CD4-positive, alpha-beta T cell treated with Interleukin-21 for 1 hour (primary cell): ENCODE data around the gene NPRL2.

Experiments used
- DNase-seq: peaks from one replicate; pipeline ENCODE4 v3.0.0-alpha.2; 2020

NPRL2 gene

DNA sequence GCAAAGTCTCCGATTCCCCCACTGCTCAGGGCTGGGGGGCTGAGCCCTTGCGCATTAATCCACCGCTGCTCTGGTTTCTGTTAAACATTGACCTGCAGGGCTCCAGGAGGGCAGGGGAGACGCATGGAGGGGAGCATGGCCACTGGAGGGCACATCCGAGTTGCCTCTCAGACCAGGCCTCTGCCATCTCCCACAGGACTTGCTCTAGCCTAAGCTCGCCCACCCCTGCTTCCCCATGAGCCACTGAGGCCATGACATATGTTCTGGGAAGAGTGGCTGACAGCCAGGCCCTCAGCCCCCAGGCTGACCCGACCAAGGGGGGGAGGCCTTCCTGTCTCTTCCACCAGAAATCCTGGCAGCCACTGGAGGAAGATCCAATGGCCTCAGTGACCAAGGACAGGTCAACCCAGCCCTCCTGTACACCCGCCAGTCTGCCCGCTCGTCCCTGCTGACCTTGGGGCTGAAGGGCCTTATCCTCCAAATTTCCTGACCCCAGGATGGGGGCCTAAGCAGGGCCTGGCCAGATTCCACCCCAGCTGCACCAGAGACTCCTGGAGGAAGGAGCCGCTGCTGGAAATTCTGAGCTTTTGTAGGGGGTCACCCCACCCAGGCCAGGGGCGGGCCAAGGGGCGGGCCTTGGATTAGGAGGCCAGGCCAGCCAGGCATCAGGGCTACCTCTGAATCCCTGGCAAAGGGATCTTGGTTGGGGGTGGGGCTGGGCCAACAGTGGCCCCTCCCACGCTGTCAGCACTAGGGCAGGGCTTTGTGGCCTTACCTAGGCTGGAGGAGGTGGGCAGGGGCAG, 47.4 kb downstream of the NPRL2 start, which contains the start of gene HYAL1:
Gene HYAL1, minus strand, starts transcription at position 562 of the 803 bp plus-strand sequence. CDS start 618 bp downstream, outside the sequence.
- DNase-seq = no peak

DNA sequence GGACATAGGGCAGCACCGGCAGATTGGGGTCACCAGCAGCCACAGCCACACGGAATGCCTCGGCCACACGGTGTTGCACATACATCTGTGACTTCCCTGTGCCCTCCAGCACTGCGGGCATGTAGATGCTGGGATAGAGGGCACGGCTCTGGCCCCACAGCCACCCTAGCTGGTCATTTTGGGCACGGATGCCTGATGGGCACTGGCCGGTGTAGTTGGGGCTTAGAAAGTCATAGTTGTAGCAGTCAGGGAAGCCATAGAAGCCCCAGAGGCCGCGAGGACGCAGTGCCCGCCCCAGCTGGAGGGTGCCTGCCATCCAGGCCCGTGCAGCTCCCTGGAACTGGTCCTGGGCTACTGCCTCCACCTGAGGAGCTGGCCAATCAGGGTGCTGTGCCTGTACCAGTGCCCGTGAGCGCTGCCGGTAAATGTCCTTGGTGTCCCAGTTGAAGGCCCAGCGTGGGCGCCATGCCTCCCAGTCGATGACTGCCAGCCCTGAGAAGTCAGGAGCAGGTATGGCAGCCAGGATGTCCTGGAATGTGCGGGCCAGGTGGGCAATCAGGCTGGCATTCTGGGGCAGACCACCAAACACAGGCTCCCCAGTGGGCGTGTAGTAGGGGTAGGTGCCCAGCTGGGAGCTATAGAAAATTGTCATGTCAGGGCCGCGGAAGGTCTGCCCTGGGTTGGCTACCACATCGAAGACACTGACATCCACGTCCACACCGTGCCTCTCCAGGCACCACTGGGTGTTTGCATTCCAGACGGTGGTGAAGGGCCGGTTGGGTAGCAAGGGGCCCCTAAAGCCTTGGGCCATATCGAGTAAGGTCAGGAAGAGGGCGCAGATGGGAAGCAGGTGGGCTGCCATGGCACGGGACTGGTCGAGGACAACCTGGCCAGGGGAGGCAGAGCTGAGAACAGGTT, 48.2 kb downstream of the NPRL2 start:
- DNase-seq = no peak

DNA sequence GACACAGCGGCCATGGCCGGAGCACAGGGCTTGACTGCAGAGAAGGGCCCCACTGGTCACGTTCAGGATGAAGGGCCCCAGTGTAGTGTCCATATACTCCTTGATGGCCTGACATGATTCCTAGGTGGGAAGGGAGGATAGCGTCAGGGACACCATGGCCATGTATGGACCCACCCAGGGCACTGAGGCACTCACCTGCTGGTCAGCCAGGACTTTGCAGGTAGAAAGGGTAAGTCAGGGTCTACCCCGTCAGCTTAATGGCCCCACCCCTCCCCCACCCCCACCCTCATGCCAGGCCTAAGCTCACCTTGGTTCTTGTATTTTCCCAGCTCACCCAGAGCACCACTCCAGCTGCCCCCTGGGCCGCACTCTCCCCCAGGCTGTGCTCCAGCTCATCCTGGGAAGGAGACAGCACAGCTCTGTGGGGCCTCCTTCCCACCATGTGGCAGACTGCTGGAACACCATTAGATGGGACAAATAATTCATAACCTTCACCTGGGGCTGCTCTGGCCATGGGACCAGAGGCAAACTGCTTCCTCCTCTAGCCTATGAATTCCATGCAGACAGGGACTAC, 49.8 kb downstream of the NPRL2 start:
- DNase-seq = no peak

DNA sequence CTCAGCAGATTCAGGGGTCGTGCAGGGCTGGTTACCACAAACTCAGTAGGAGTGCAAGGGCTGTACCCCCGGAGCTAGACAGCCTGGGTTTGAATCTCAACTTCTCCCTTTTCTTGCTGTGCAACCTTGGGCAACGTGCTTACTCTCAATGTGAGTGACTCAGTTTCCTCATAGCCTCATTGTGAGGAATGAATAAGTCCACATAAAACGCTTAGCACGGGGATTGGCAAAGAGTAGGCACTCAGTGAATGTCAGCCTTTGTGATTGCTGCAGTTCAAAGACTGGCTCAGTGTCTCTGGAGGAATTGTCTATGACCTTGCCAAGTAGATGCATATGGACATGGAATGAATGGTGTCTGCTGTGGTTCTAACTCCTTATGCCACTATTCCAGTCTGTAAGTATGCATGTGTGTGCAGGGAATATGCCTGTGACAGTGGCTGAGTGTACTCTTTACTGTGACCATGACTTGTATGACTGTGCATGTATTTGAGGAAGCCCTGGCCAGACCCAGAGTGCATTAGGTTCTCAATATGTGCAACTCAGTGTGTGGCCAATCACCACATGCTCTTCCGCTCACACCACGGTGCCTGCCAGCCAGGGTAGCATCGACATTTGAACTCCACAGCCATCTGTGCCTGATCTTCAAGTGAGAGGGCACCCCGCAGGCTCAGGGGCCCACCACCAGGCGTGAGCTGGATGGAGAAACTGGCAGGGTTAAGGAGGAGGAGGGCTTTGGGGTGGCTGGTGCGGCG, 50.5 kb downstream of the NPRL2 start:
- peak; percentile 24 for DNase-seq

DNA sequence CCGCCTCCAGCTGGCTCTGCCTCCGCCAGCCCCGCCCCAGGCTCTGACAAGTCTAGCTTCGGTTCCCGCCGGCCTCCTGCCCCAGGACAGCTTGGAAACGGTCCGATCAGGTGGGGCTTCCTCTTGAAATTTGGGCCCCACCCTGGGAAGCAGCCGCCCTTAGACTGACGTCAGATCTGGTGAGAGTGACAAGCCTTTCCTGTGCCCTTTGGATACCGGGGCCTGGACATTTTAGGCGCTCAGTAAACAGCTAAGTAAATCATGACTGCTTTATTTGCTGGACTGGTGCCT, 51.0 kb downstream of the NPRL2 start:
- DNase-seq = no peak

DNA sequence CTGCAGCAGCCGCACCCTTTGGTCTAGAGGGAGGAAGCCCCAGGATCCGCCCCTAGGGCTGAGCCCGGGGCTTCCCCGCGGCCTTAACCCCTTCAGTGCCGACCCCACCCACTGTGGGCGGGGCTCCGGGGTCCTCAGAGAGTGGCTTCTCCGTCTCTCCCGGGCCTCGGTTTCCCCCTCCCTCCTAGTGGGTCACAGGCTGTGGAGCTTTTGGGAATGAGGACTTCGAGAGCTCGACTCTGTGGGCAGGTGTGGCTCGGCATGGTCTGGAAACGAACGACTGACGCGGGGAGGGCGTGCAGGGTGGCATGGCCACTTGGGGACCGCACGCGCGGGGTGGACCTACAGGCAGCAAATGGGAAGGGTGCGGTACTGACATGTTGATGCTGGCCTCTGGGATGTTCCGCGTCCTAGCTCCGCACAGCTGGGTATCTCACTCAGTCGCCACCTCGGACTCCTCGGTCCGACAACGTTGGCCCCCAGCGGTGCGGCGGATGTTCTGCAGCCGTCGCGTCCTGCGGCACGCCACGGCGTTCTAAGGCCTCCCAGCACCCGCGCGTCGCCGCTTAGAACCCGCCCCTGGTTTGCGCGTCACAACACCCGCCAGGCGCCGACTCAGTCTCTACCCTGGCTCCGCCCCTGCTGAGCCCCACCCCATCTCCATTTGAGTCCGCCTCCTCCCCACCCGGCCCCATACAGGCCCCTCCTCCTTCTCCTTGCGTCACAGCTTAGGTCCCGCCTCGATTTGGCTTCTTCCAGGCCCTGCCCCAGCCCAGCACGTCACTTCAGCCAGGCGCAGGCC, 51.5 kb downstream of the NPRL2 start, which contains the start of the genes HYAL3 and NAA80:
Gene HYAL3, minus strand, starts transcription at position 570 of the 802 bp plus-strand sequence. CDS start 3,803 bp downstream, outside the sequence.
Gene NAA80, minus strand, starts transcription at position 570 of the 802 bp plus-strand sequence. CDS start 1,942 bp downstream, outside the sequence.
- peak; percentile 100 for DNase-seq

DNA sequence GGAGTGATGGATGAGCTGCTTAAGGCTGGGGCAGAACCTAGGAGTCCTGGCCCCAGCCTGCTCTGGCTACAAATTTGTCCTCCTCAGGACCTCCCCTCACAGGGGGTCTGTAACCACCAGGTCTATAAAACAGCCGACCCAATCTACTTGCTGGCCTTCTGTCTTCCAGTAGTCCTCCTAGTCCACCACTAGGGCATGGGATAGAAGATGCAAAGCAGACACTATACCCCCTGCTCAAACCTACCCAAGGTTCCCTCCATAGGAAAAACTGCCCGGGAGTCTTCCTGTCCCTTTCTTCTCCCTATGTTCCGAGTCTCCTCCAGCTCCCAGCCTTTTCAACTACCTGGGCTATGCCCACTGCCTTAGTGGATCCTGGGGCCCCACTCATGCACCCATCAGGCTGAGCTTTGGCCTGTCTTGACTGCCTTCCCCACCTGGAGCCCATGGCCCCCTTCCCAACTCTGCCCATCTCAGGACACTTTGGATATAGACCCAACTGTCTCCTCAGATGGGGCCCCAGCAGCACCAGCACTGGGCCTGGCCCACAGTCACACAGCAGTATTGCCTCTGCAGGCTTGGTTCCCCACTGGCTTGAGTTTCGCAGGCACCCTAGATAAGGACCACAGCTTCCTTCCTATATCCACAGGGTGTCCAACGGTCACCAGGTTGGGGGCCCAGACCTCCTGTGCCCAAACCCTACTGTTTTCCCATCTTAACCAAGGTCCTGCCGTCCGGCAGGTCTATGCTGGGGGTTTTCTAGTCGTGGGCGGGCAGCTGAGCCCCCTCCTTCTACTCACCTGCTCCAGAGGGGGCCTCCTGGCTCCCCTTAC, 52.5 kb downstream of the NPRL2 start:
- DNase-seq = no peak

DNA sequence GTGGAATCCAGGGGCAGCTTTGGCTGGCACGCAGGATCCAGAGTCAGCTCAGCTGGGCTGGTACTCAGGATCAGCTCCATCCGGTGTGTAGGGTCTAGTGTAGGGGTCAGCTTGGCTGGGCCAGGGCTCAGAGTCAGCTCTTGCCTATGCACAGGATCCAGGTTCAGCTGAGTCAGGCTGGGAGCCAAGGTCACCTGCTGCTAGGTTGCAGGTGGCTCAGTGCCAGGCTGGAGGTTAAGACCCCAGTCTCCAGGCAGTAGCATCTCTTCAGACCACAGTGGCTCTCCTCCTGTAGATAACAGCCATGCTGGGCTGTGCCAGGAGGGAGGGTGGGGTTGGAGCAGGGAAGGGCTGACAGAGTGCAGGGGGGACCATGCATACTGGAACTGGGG, 53.2 kb downstream of the NPRL2 start:
- DNase-seq = no peak
